Measurements from ENCODE around the gene ADD3.
"Not testable (repeated sequence)": the region's sequence is repeated elsewhere in the genome, so short reads cannot be mapped to it uniquely, and the experiment has no call there.

The ADD3 gene

GRCh38 chr10:110035070-110035921 lies 27.5 kb downstream of the ADD3 start:
- DNase-seq, result no peak

- DNase-seq, result no peak
Observed at GRCh38 chr10:110036640-110037039, 28.9 kb downstream of the ADD3 start.

- DNase-seq, result no peak
Observed at GRCh38 chr10:110039254-110039653, 31.5 kb downstream of the ADD3 start.

- no peak for DNase-seq
Observed at GRCh38 chr10:110040108-110040507, 32.3 kb downstream of the ADD3 start.

- no peak for DNase-seq
Observed at GRCh38 chr10:110040767-110041478, 33.1 kb downstream of the ADD3 start.

GRCh38 chr10:110041479-110041829 lies 33.7 kb downstream of the ADD3 start:
- DNase-seq, result no peak

- no peak for DNase-seq
Observed at GRCh38 chr10:110042181-110042580, 34.4 kb downstream of the ADD3 start.

- DNase-seq, result no peak
Observed at GRCh38 chr10:110042891-110043290, 35.1 kb downstream of the ADD3 start.

- no peak for DNase-seq
Observed at GRCh38 chr10:110044681-110045080, 36.9 kb downstream of the ADD3 start.

GRCh38 chr10:110045772-110046171 lies 38.0 kb downstream of the ADD3 start:
- DNase-seq, result no peak

GRCh38 chr10:110048145-110048544 lies 40.4 kb downstream of the ADD3 start:
- not testable (repeated sequence) for DNase-seq

GRCh38 chr10:110048781-110049180 lies 41.0 kb downstream of the ADD3 start:
- no peak for DNase-seq

- DNase-seq, result not testable (repeated sequence)
Observed at GRCh38 chr10:110049889-110050591, 42.3 kb downstream of the ADD3 start.

GRCh38 chr10:110051487-110051886 lies 43.7 kb downstream of the ADD3 start:
- DNase-seq, result no peak

GRCh38 chr10:110052916-110053315 lies 45.1 kb downstream of the ADD3 start:
- no peak for DNase-seq

GRCh38 chr10:110056822-110057221 lies 49.0 kb downstream of the ADD3 start:
- no peak for DNase-seq

- no peak for DNase-seq
Observed at GRCh38 chr10:110057456-110057855, 49.7 kb downstream of the ADD3 start.

- DNase-seq, result no peak
Observed at GRCh38 chr10:110058212-110058611, 50.4 kb downstream of the ADD3 start.

- DNase-seq, result no peak
Observed at GRCh38 chr10:110059925-110060324, 52.1 kb downstream of the ADD3 start.

GRCh38 chr10:110061687-110062086 lies 53.9 kb downstream of the ADD3 start:
- no peak for DNase-seq

GRCh38 chr10:110065269-110065668 lies 57.5 kb downstream of the ADD3 start:
- DNase-seq, result no peak

GRCh38 chr10:110067960-110068770 lies 60.4 kb downstream of the ADD3 start:
- DNase-seq, result peak; percentile 79

GRCh38 chr10:110068780-110069179 lies 61.0 kb downstream of the ADD3 start:
- DNase-seq, result no peak

All from CD4-positive, alpha-beta T cell treated with Interleukin-21 for 1 hour (primary cell).